HEK293T (cell line): ENCODE results near the gene CFAP54.

ENCODE experiments used
- ARNT ChIP-seq: fragments of 450-650 bp; IDR thresholded peaks from 2 replicates; pipeline ENCODE4 v1.6.1; 2017; ENCODE audit warnings: mild to moderate bottlenecking
- ELF4 ChIP-seq: fragments of 450-650 bp; IDR thresholded peaks from 2 replicates; pipeline ENCODE4 v1.6.1; 2017; ENCODE audit warnings: antibody characterized with exemption
- FOXK2 ChIP-seq: fragments of 450-650 bp; IDR thresholded peaks from 2 replicates; pipeline ENCODE4 v1.6.1; 2016; ENCODE audit warnings: mild to moderate bottlenecking
- FOXM1 ChIP-seq: fragments of 450-650 bp; IDR thresholded peaks from 2 replicates; pipeline ENCODE4 v1.6.1; 2017; ENCODE audit warnings: mild to moderate bottlenecking, borderline replicate concordance
- HDGF ChIP-seq: fragments of 450-650 bp; IDR thresholded peaks from 2 replicates; pipeline ENCODE4 v1.6.1; 2017; ENCODE audit warnings: antibody characterized with exemption, borderline replicate concordance
- LEF1 ChIP-seq: fragments of 450-650 bp; IDR thresholded peaks from 2 replicates; pipeline ENCODE4 v1.6.1; 2017; ENCODE audit warnings: mild to moderate bottlenecking, borderline replicate concordance
- PKNOX1 ChIP-seq: fragments of 450-650 bp; IDR thresholded peaks from 2 replicates; pipeline ENCODE4 v1.6.1; 2016
- SP1 ChIP-seq: fragments of 450-650 bp; IDR thresholded peaks from 2 replicates; pipeline ENCODE4 v1.6.1; 2017
- SUZ12 ChIP-seq: fragments of 450-650 bp; IDR thresholded peaks from 2 replicates; pipeline ENCODE4 v1.6.1; 2016; ENCODE audit warnings: mild to moderate bottlenecking
- TARDBP ChIP-seq: fragments of 450-650 bp; IDR thresholded peaks from 2 replicates; pipeline ENCODE4 v1.6.1; 2016

- TF ChIP-seq HDGF = no peak
- TF ChIP-seq SUZ12 = no peak
- no peak for TF ChIP-seq TARDBP
- TF ChIP-seq LEF1 = no peak
- TF ChIP-seq ARNT = no peak
- no peak for TF ChIP-seq ELF4
- TF ChIP-seq SP1 = no peak
- no peak for TF ChIP-seq FOXK2
- no peak for TF ChIP-seq FOXM1
- TF ChIP-seq PKNOX1 = no peak
Observed at GRCh38 chr12:96711364-96711763, 222.0 kb downstream of the CFAP54 start.
